ENCODE results near the gene NFKB2. TPM values are rescaled to one million over a fixed set of nuclear protein-coding genes. Genes with fewer than 3 reads are reported as not detected.

The NFKB2 gene
- total and polyA plus RNA-seq, 2 of the 4 experiments (the other 2 are of a cell fraction), result 16.1 to 32.3 TPM

DNA sequence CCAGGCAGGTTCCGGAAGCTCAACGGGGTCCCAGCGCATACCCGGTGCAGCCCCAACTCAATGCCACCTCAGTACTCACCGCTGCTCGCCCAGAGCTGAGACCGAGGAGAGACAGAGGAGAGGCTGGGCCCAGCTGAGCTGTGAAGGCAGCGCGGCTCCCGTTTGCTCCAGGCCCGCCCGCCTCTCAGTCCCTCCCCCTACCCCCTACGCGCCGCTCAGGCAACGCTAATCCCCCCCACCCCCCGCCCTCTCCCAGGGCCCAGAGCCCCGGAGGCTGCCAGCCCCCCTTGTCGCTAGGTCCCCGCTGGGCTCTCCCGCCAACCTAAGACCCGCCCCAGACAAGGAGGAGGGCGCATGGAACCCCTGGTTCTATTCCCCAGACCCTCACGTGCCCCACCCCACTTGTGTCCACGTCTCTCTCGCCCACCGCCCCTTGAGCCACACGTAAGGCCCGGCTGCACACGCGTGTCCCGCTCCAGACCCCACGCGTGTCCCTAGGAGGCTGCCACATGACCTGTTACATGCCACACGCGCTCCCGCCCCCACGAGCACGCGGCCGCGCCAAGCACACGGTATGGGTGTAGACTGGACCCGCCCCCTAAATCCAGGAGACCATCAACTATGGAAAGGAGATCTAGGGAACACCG is 23.2 kb downstream of the NFKB2 start, which contains the start of gene PSD:
PSD (minus strand) TSS at position 164 of the 647 bp plus-strand sequence. CDS start 1,747 bp downstream, outside the sequence.
- Histone ChIP-seq H3K14ac (replicated peaks; ENCODE audit: low read depth, low read length) (no peak within 1 kb of the TSS), H2AK5ac (ENCODE audit: low read depth, low read length) (no peak within 1 kb of the TSS), H3K27ac (ENCODE audit: insufficient read depth, low read length) (no peak within 1 kb of the TSS), H2BK20ac (ENCODE audit: low read depth, low read length) (no peak within 1 kb of the TSS), H3K9me3 (ENCODE audit: control insufficient read depth, insufficient read depth, low read length) (no peaks in the 10 kb centered on the region), H3K36me3 (ENCODE audit: control insufficient read depth, insufficient read depth, low read length) (peaks cover 5% of the 10 kb centered on the region; the same call in 1 of the 2 replicates), H2AK9ac (replicated peaks; ENCODE audit: low read depth, low read length, poor library complexity) (peak within 1 kb of the TSS; percentile 87), H2AFZ (replicated peaks; ENCODE audit: low read length, poor library complexity) (peak within 1 kb of the TSS; percentile 99), H4K91ac (ENCODE audit: insufficient read depth, low read depth, low read length) (no peak within 1 kb of the TSS), H4K20me1 (ENCODE audit: insufficient read depth, low read length) (no peaks in the 10 kb centered on the region), H3K56ac (ENCODE audit: extremely low read depth, insufficient read depth, low read length) (no peak within 1 kb of the TSS), H2BK120ac (ENCODE audit: low read depth, low read length) (no peak within 1 kb of the TSS), H3K18ac (ENCODE audit: low read depth, low read length) (no peak within 1 kb of the TSS), H3K9me1 (ENCODE audit: insufficient read depth, low read length) (peaks cover 9% of the 10 kb centered on the region; the same call in 1 of the 2 replicates), H3K4ac (ENCODE audit: low read depth, low read length) (no peak within 1 kb of the TSS), H3K4me1 (ENCODE audit: control insufficient read depth, insufficient read depth, low read length) (peaks cover 9% of the 10 kb centered on the region), H2BK15ac (ENCODE audit: low read depth, low read length) (no peak within 1 kb of the TSS), H3K4me3 (ENCODE audit: insufficient read depth, low read depth, low read length) (peak within 1 kb of the TSS; percentile 38), H4K8ac (ENCODE audit: low read depth in 2 of 2, low read length in 2 of 2) (no peak within 1 kb of the TSS), H3K9ac (ENCODE audit: low read depth, low read length) (no peak within 1 kb of the TSS), H3K23ac (ENCODE audit: low read depth, low read length) (peak within 1 kb of the TSS; percentile 38; the same call in 1 of the 2 replicates), H4K5ac (ENCODE audit: low read depth, low read length) (no peak within 1 kb of the TSS), H2BK5ac (ENCODE audit: low read depth, low read length, poor library complexity, severe bottlenecking) (no peak within 1 kb of the TSS), H3K4me2 (ENCODE audit: low read depth, low read length) (peak within 1 kb of the TSS; percentile 60), H3K27me3 (ENCODE audit: control insufficient read depth, insufficient read depth, low read length) (peaks cover 35% of the 10 kb centered on the region), H3K79me1 (ENCODE audit: low read depth in 1 of 2, low read length in 2 of 2) (peaks cover 0 to 17% of the 10 kb centered on the region in 2 experiments; a peak in 2 of 4 replicates)
- ChIA-PET POLR2A (ENCODE audit: unreplicated experiment) (interaction anchor here (0.5 kb wide), 1 partner anchor 37 kb away, joined by 7 read pairs; no protein-coding TSS in a partner anchor), CTCF (no interaction called here)
- BruUV-seq (replicated peaks), result no TSS peak
- TF ChIP-seq POLR2A (IDR thresholded peaks at IDR 0.05; ENCODE audit: low read depth, low read length) (no peak), CEBPB (IDR thresholded peaks at IDR 0.05; ENCODE audit: low read depth, low read length) (no peak), FOS (IDR thresholded peaks at IDR 0.05; ENCODE audit: low read depth, low read length) (no peak), MXI1 (IDR thresholded peaks at IDR 0.05; ENCODE audit: borderline replicate concordance, low read depth, low read length) (no peak), USF2 (IDR thresholded peaks at IDR 0.05; ENCODE audit: low read depth, low read length) (no peak), SMC3 (IDR thresholded peaks at IDR 0.05; ENCODE audit: low read depth, low read length) (no peak), NFE2L2 (IDR thresholded peaks at IDR 0.05; ENCODE audit: low read depth, low read length) (no peak), BHLHE40 (IDR thresholded peaks at IDR 0.05; ENCODE audit: low read depth, low read length) (no peak), RFX5 (IDR thresholded peaks at IDR 0.05; ENCODE audit: low read depth, low read length) (no peak), MAZ (IDR thresholded peaks at IDR 0.05; ENCODE audit: borderline replicate concordance, low read depth, low read length) (no peak), RAD21 (IDR thresholded peaks at IDR 0.05; ENCODE audit: low read length) (no peak), MAFK (IDR thresholded peaks at IDR 0.05; ENCODE audit: low read depth, low read length) (no peak), RCOR1 (IDR thresholded peaks at IDR 0.05; ENCODE audit: insufficient replicate concordance, low read length) (no peak)
- TF ChIP-seq, protein P1, sequence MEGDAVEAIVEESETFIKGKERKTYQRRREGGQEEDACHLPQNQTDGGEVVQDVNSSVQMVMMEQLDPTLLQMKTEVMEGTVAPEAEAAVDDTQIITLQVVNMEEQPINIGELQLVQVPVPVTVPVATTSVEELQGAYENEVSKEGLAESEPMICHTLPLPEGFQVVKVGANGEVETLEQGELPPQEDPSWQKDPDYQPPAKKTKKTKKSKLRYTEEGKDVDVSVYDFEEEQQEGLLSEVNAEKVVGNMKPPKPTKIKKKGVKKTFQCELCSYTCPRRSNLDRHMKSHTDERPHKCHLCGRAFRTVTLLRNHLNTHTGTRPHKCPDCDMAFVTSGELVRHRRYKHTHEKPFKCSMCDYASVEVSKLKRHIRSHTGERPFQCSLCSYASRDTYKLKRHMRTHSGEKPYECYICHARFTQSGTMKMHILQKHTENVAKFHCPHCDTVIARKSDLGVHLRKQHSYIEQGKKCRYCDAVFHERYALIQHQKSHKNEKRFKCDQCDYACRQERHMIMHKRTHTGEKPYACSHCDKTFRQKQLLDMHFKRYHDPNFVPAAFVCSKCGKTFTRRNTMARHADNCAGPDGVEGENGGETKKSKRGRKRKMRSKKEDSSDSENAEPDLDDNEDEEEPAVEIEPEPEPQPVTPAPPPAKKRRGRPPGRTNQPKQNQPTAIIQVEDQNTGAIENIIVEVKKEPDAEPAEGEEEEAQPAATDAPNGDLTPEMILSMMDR (conservative IDR thresholded peaks at IDR 0.05; ENCODE audit: low read depth, low read length), result no peak
- TF ChIP-seq, protein P2, sequence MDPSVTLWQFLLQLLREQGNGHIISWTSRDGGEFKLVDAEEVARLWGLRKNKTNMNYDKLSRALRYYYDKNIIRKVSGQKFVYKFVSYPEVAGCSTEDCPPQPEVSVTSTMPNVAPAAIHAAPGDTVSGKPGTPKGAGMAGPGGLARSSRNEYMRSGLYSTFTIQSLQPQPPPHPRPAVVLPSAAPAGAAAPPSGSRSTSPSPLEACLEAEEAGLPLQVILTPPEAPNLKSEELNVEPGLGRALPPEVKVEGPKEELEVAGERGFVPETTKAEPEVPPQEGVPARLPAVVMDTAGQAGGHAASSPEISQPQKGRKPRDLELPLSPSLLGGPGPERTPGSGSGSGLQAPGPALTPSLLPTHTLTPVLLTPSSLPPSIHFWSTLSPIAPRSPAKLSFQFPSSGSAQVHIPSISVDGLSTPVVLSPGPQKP (IDR thresholded peaks at IDR 0.05; ENCODE audit: borderline replicate concordance, low read depth, low read length), result no peak
- no peak for ATAC-seq (ENCODE audit: low read depth)
- intact Hi-C loops (cut with micrococcal nuclease) (no loop called here), dilution Hi-C loops (cut with HindIII; ENCODE audit: low sequenced_read_pairs, unreplicated experiment) (no loop called here), in situ Hi-C loops (cut with MboI; ENCODE audit: low sequenced_read_pairs) (no loop called here)
- no peak for DNase-seq
- WGBS, 2 experiments (ENCODE audit: extremely low coverage in 2 of 2, insufficient read length in 1 of 2), result 0% methylated on average over 12 of the region's 45 CpGs; no CpG with 5 or more reads in 1 of the 2 experiments

All from IMR-90 (cell line).